Natural killer cell (primary cell): Measurements from ENCODE around the gene CRB3. TPM values are rescaled to one million over a fixed set of nuclear protein-coding genes. Genes with fewer than 3 reads are reported as not detected.

Experiments used
- ATAC-seq, 3 donors: fragments of 150-1000 bp in 2 of 3; fragments of 200-7000 bp in 1 of 3; cut with Tn5 transposase; 1 replicate in 1 of 3; 2 replicates in 2 of 3; pipeline ENCODE4 v1.10.0; 2021; ENCODE audit warnings: mild to moderate bottlenecking in 2 of 3, moderate library complexity in 2 of 3
- DNase-seq, 2 donors: peaks; one replicate each; pipeline versions ENCODE4 v3.0.0 to v3.0.0-alpha.2; 2013 to 2021; ENCODE audit warnings: mixed read lengths in 1 of 2
- H3K27ac ChIP-seq: one replicate; pipeline ENCODE4 v1.5.1; 2013; ENCODE audit warnings: mild to moderate bottlenecking, low read length
- H3K27me3 ChIP-seq: one replicate; pipeline ENCODE4 v1.6.1; 2013; ENCODE audit warnings: low read length; ENCODE audit not compliant: control insufficient read depth, insufficient read depth
- H3K36me3 ChIP-seq: one replicate; pipeline ENCODE4 v1.6.1; 2013; ENCODE audit warnings: low read length; ENCODE audit not compliant: control insufficient read depth, insufficient read depth
- H3K4me1 ChIP-seq: one replicate; pipeline ENCODE4 v1.6.1; 2013; ENCODE audit warnings: low read length; ENCODE audit not compliant: control insufficient read depth, insufficient read depth
- H3K4me3 ChIP-seq: one replicate; pipeline ENCODE4 v1.5.1; 2013; ENCODE audit warnings: low read length
- H3K9me3 ChIP-seq: one replicate; pipeline ENCODE4 v1.6.1; 2013; ENCODE audit warnings: low read length; ENCODE audit not compliant: control insufficient read depth, insufficient read depth
- H3K27ac Mint-ChIP-seq, 2 donors: one replicate each; pipeline ENCODE4 v1.8.0; 2022; ENCODE audit warnings: mild to moderate bottlenecking in 2 of 2, mixed read lengths in 2 of 2, moderate library complexity in 1 of 2
- H3K27me3 Mint-ChIP-seq, 2 donors: one replicate each; pipeline ENCODE4 v1.8.0; 2022; ENCODE audit warnings: low read depth in 2 of 2, mixed read lengths in 2 of 2
- H3K36me3 Mint-ChIP-seq: one replicate; pipeline ENCODE4 v1.8.0; 2022; ENCODE audit warnings: mixed read lengths
- H3K4me1 Mint-ChIP-seq, 2 donors: one replicate each; pipeline ENCODE4 v1.8.0; 2022; ENCODE audit warnings: mixed read lengths in 2 of 2
- H3K4me3 Mint-ChIP-seq: one replicate; pipeline ENCODE4 v1.8.0; 2022; ENCODE audit warnings: mild to moderate bottlenecking, moderate library complexity, mixed read lengths
- H3K9me3 Mint-ChIP-seq, 2 donors: one replicate each; pipeline ENCODE4 v1.8.0; 2022; ENCODE audit warnings: mixed read lengths in 2 of 2
- WGBS: methylation state at CpG from one replicate; pipeline ENCODE4 v1.1.7; 2013; ENCODE audit warnings: missing lambda C conversion rate; ENCODE audit not compliant: insufficient coverage; 5-methylcytosine and 5-hydroxymethylcytosine counted together
- intact Hi-C: fragments of 100-400 bp; cut with micrococcal nuclease; formaldehyde crosslinking; loops from one replicate; pipeline ENCODE4 v1.14.2; 2022
- total RNA-seq, 4 donors: library from RNA; stranded (reverse); fragments of 120-200 nt in 1 of 4; gene quantifications; one replicate each; pipeline versions ENCODE4 v1.2.3 to v1.2.4, GENCODE V29; 2013 to 2022
- TF ChIP-seq, protein P1 (sequence below): fragments of 200-600 bp; IDR thresholded peaks from one replicate; pipeline ENCODE4 v1.8.0; 2022; ENCODE audit warnings: antibody characterized with exemption

CRB3 gene
- total RNA-seq, 3 donors from 2014 or later (not counting 1 experiment from before 2014, with no cell fraction given): 0.59 to 1.1 TPM; not detected in 1

DNA sequence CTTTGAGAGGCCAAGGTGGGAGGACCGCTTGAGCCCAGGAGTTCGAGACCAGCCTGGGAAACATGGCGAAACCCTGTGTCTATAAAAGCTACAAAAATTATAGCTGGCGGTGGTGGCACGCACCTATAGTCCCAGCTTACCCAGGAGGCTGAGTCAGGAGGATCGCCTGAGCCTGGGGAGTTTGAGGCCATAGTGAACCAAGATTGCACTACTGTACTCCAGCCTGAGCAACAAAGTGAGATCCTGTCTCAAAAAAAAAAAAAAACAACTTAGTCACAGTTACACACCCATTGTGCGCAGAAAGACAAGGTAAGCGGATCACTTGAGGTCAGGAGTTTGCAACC, 18.2 kb downstream of the CRB3 start:
- Histone ChIP-seq H3K4me3 (peak overlapping the region; percentile 71), H3K4me1 (peaks cover 46% of the 10 kb centered on the region), H3K27me3 (no peaks in the 10 kb centered on the region), H3K9me3 (no peaks in the 10 kb centered on the region), H3K27ac (peak overlapping the region; percentile 90), H3K36me3 (peaks cover 9% of the 10 kb centered on the region)
- WGBS: 75% methylated on average over 8 of the region's 8 CpGs
- H3K4me1 Mint-ChIP-seq: peaks cover 41 to 46% of the 10 kb centered on the region in 2 donors
- H3K27ac Mint-ChIP-seq: peak overlapping the region; percentile 95 to 99
- no peaks in the 10 kb centered on the region for H3K36me3 Mint-ChIP-seq
- H3K27me3 Mint-ChIP-seq: no peaks in the 10 kb centered on the region
- DNase-seq (peak in 1 of 2 donors; percentile 32), ATAC-seq (peak in 1 of 3 donors; percentile 14)
- H3K9me3 Mint-ChIP-seq: no peaks in the 10 kb centered on the region
- peak overlapping the region; percentile 94 for H3K4me3 Mint-ChIP-seq
- TF ChIP-seq, protein P1, sequence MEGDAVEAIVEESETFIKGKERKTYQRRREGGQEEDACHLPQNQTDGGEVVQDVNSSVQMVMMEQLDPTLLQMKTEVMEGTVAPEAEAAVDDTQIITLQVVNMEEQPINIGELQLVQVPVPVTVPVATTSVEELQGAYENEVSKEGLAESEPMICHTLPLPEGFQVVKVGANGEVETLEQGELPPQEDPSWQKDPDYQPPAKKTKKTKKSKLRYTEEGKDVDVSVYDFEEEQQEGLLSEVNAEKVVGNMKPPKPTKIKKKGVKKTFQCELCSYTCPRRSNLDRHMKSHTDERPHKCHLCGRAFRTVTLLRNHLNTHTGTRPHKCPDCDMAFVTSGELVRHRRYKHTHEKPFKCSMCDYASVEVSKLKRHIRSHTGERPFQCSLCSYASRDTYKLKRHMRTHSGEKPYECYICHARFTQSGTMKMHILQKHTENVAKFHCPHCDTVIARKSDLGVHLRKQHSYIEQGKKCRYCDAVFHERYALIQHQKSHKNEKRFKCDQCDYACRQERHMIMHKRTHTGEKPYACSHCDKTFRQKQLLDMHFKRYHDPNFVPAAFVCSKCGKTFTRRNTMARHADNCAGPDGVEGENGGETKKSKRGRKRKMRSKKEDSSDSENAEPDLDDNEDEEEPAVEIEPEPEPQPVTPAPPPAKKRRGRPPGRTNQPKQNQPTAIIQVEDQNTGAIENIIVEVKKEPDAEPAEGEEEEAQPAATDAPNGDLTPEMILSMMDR: no peak
- intact Hi-C loops: no loop called here

DNA sequence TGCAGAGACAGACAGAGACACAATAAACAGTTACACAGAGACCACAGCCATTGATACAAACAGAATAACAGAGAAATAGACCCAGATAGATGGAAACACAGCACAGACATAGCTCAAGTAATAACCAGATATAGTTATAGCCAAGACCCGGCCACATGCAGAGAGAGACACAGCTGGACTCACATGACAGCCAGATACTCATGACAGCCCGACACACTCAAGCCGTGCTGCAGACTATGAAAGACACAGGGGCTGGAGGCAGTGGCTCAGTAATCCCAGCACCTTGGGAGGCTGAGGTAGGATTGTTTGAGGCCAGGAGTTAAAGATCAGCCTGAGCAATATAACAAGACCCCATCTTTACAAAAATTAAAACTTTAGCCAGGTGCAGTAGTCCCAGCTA, 19.2 kb downstream of the CRB3 start:
- Mint-ChIP-seq H3K27ac (peak overlapping the region; percentile 95 to 99), H3K27me3 (no peaks in the 10 kb centered on the region), H3K9me3 (no peaks in the 10 kb centered on the region), H3K4me1 (peaks cover 41 to 46% of the 10 kb centered on the region in 2 donors), H3K4me3 (peak overlapping the region; percentile 1), H3K36me3 (no peaks in the 10 kb centered on the region)
- Histone ChIP-seq H3K9me3 (no peaks in the 10 kb centered on the region), H3K36me3 (peaks cover 6% of the 10 kb centered on the region), H3K4me3 (no peak overlapping the region), H3K4me1 (peaks cover 46% of the 10 kb centered on the region), H3K27ac (no peak overlapping the region), H3K27me3 (no peaks in the 10 kb centered on the region)
- DNase-seq (no peak), ATAC-seq (no peak)
- TF ChIP-seq, protein P1: no peak
- 94% methylated on average over 3 of the region's 3 CpGs for WGBS
- intact Hi-C loops: no loop called here

DNA sequence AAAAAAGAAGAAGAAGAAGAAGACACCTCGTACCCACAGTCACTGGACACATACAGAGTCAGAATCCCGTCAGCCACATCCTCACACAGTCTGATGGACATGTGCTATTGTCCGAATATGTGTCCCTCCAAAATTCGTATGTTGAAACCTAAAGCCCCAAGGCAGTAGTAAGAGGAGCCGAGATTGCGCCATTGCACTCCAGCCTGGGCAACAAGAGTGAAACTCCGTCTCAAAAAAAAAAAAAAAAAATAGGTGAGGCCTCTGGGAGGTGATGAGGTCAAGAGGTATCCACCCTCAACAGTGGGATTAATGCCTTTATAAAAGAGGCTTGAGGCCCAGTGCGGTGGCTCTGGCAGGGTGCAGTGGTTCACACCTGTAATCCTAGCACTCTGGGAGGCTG, 20.2 kb downstream of the CRB3 start:
- WGBS: over 99% methylated on average over 8 of the region's 8 CpGs
- H3K36me3 ChIP-seq: peaks cover 3% of the 10 kb centered on the region
- Mint-ChIP-seq H3K4me3 (peak overlapping the region; percentile 9), H3K27ac (peak overlapping the region; percentile 95 to 99), H3K4me1 (peaks cover 43 to 47% of the 10 kb centered on the region in 2 donors), H3K9me3 (no peaks in the 10 kb centered on the region), H3K27me3 (no peaks in the 10 kb centered on the region), H3K36me3 (no peaks in the 10 kb centered on the region)
- ATAC-seq: no peak
- DNase-seq: no peak
- H3K9me3 ChIP-seq: no peaks in the 10 kb centered on the region
- H3K27me3 ChIP-seq: no peaks in the 10 kb centered on the region
- no peak overlapping the region for H3K27ac ChIP-seq
- TF ChIP-seq, protein P1: no peak
- no peak overlapping the region for H3K4me3 ChIP-seq
- H3K4me1 ChIP-seq: peaks cover 49% of the 10 kb centered on the region
- intact Hi-C loops: no loop called here

DNA sequence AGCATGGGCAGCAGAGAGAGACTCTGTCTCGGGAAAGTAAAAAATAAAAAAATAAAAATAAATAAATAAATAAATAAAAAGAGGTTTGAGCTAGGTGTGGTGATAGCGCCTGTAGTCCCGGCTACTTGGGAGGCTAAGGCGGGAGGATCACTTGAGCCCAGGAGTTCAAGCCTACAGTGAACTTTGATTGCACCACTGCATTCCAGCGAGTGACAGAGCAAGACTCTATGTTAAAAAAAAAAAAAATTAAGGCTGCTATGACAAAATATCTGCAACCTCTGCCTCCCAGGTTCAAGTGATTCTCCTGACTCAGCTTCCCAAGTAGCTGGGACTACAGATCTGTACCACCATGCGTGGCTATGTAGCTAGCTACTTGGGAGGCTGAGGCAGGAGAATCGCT, 20.8 kb downstream of the CRB3 start:
- Histone ChIP-seq H3K4me1 (peaks cover 48% of the 10 kb centered on the region), H3K27ac (no peak overlapping the region), H3K36me3 (peaks cover 2% of the 10 kb centered on the region), H3K4me3 (no peak overlapping the region), H3K9me3 (no peaks in the 10 kb centered on the region), H3K27me3 (no peaks in the 10 kb centered on the region)
- no peak for DNase-seq
- TF ChIP-seq, protein P1: no peak
- peaks cover 47 to 51% of the 10 kb centered on the region in 2 donors for H3K4me1 Mint-ChIP-seq
- no peaks in the 10 kb centered on the region for H3K27me3 Mint-ChIP-seq
- no peaks in the 10 kb centered on the region for H3K36me3 Mint-ChIP-seq
- 99% methylated on average over 6 of the region's 7 CpGs for WGBS
- intact Hi-C loops: no loop called here
- H3K4me3 Mint-ChIP-seq: no peak overlapping the region
- no peak overlapping the region for H3K27ac Mint-ChIP-seq
- no peaks in the 10 kb centered on the region for H3K9me3 Mint-ChIP-seq
- no peak for ATAC-seq
